22Rv1 (cell line): ENCODE data around the gene SPEM2.
"Not testable (repeated sequence)": the region's sequence is repeated elsewhere in the genome, so short reads cannot be mapped to it uniquely, and the experiment has no call there.

Source experiments
- H3K27ac ChIP-seq: fragments of 450-650 bp; 2 replicates; pipeline ENCODE4 v1.5.1; 2017
- CTCF ChIP-seq: fragments of 450-650 bp; IDR thresholded peaks from 2 replicates; pipeline ENCODE4 v1.5.1; 2017; ENCODE audit warnings: mild to moderate bottlenecking
- ZFX ChIP-seq: fragments of 450-650 bp; IDR thresholded peaks from 2 replicates; pipeline ENCODE4 v1.6.1; 2017; ENCODE audit warnings: antibody characterized with exemption, borderline replicate concordance

SPEM2 gene

GRCh38 chr17:7471729-7472128 is 46.3 kb downstream of the SPEM2 start:
- TF ChIP-seq CTCF = no peak
- no peak for TF ChIP-seq ZFX
- no peak overlapping the region for H3K27ac ChIP-seq

- not testable (repeated sequence) for H3K27ac ChIP-seq
These were observed 49.4 kb downstream of the SPEM2 start for GRCh38 chr17:7474767-7475166.

GRCh38 chr17:7475764-7476422 is 50.5 kb downstream of the SPEM2 start:
- TF ChIP-seq ZFX (no peak), CTCF (no peak)
- peak overlapping the region; percentile 25; the same call in 1 of the 2 replicates for H3K27ac ChIP-seq

- TF ChIP-seq ZFX (no peak), CTCF (no peak)
- H3K27ac ChIP-seq = peak overlapping the region; percentile 25; the same call in 1 of the 2 replicates
These were observed 51.1 kb downstream of the SPEM2 start for GRCh38 chr17:7476494-7476893.

- peak overlapping the region; percentile 25; the same call in 1 of the 2 replicates for H3K27ac ChIP-seq
- no peak for TF ChIP-seq CTCF
- no peak for TF ChIP-seq ZFX
These were observed 51.5 kb downstream of the SPEM2 start for GRCh38 chr17:7476951-7477350.
